Endothelial cell of umbilical vein (primary cell): ENCODE results near the gene TSPO. TPM values are rescaled to one million over a fixed set of nuclear protein-coding genes. Genes with fewer than 3 reads are reported as not detected.

Experiments
- BruUV-seq: library from RNA; stranded (reverse); fragments of 400-500 nt; replicated peaks from 2 replicates; lab custom pipeline; 2021; lab: Mats Ljungman, UMichigan
- CTCF ChIA-PET: fragments of 300-600, 350-600 bp; sonication (Branson Sonifier 250); formaldehyde crosslinking; loops from one replicate; lab custom pipeline; 2021; ENCODE audit warnings: antibody characterized with exemption, inconsistent platforms; lab: Charles Lee
- POLR2A ChIA-PET: fragments of 300-600, 350-600 bp; sonication (Branson Sonifier 250); formaldehyde crosslinking; loops from one replicate; lab custom pipeline; 2021; ENCODE audit warnings: antibody characterized with exemption, inconsistent platforms; lab: Charles Lee
- DNase-seq: peaks from one replicate; pipeline ENCODE4 v3.0.0-alpha.2; 2011; ENCODE audit warnings: low read depth, low spot score
- FAIRE-seq: peaks from 2 replicates; lab custom pipeline; 2011; peaks lifted over from hg19 to GRCh38; lab: Jason Lieb, UNC
- H2AFZ ChIP-seq: 2 replicates; pipeline ENCODE4 v1.6.0; 2012; ENCODE audit warnings: low read depth, low read length, control low read depth, inconsistent platforms
- H3K27ac ChIP-seq: 2 replicates; pipeline ENCODE4 v1.5.1; 2011; ENCODE audit warnings: low read depth, mild to moderate bottlenecking, control low read depth, low read length, moderate library complexity; ENCODE audit not compliant: insufficient read depth
- H3K27me3 ChIP-seq, 2 experiments: 2 replicates each; pipeline versions ENCODE4 v1.6.0 to v1.6.1; 2011; ENCODE audit warnings: low read length in 2 of 2, mixed read lengths in 1 of 2; ENCODE audit not compliant: control insufficient read depth in 2 of 2, insufficient read depth in 2 of 2
- H3K36me3 ChIP-seq, 2 experiments: 2 replicates in 1 of 2; 3 replicates in 1 of 2; pipeline ENCODE4 v1.5.1; 2011; ENCODE audit warnings: low read length in 2 of 2, mild to moderate bottlenecking in 1 of 2, moderate library complexity in 1 of 2; ENCODE audit not compliant: control insufficient read depth in 2 of 2, insufficient read depth in 2 of 2; ENCODE audit errors: extremely low read depth in 1 of 2
- H3K4me1 ChIP-seq: 3 replicates; pipeline ENCODE4 v1.5.1; 2011; ENCODE audit warnings: mild to moderate bottlenecking, low read length; ENCODE audit not compliant: control insufficient read depth, insufficient read depth; ENCODE audit errors: extremely low read depth
- H3K4me2 ChIP-seq: 2 replicates; pipeline ENCODE4 v1.6.1; 2011; ENCODE audit warnings: low read length, control low read depth, mixed read lengths; ENCODE audit not compliant: insufficient read depth
- H3K4me3 ChIP-seq, 3 experiments: fragments of 200-600 bp in 1 of 3; sonication (generic), shearing (Covaris generic) in 1 of 3; replicated peaks in 1 of 3; 2 replicates each; pipeline ENCODE4 v1.5.1; 2011 to 2016; ENCODE audit warnings: control low read depth in 3 of 3, low read length in 3 of 3, mild to moderate bottlenecking in 2 of 3, inconsistent platforms in 1 of 3, low read depth in 1 of 3, moderate library complexity in 1 of 3; ENCODE audit not compliant: insufficient read depth in 1 of 3
- H3K79me2 ChIP-seq: 2 replicates; pipeline ENCODE4 v1.6.0; 2012; ENCODE audit warnings: low read length, inconsistent platforms; ENCODE audit not compliant: control insufficient read depth, insufficient read depth
- H3K9ac ChIP-seq: replicated peaks from 2 replicates; pipeline ENCODE3; 2011; ENCODE audit warnings: low read length, control low read depth; ENCODE audit not compliant: insufficient read depth; ENCODE audit errors: extremely low read depth
- H3K9me1 ChIP-seq: replicated peaks from 3 replicates; pipeline ENCODE4 v1.6.0; 2011; ENCODE audit warnings: mild to moderate bottlenecking, low read length; ENCODE audit not compliant: control insufficient read depth, insufficient read depth; ENCODE audit errors: extremely low read depth
- H3K9me3 ChIP-seq: replicated peaks from 2 replicates; pipeline ENCODE4 v1.5.1; 2012; ENCODE audit warnings: low read length, inconsistent platforms; ENCODE audit not compliant: control insufficient read depth, insufficient read depth
- H4K20me1 ChIP-seq: replicated peaks from 2 replicates; pipeline ENCODE3; 2011; ENCODE audit warnings: mild to moderate bottlenecking, low read length; ENCODE audit not compliant: control insufficient read depth, insufficient read depth; ENCODE audit errors: extremely low read depth
- EZH2 ChIP-seq: IDR thresholded peaks from 2 replicates; pipeline ENCODE4 v1.6.1; 2012; ENCODE audit warnings: borderline replicate concordance, low read depth, mild to moderate bottlenecking, moderate library complexity, low read length, inconsistent platforms; ENCODE audit not compliant: severe bottlenecking
- FOS ChIP-seq: IDR thresholded peaks from 2 replicates; pipeline ENCODE4 v1.6.1; 2011; ENCODE audit warnings: mild to moderate bottlenecking, low read length, moderate library complexity, borderline replicate concordance; ENCODE audit not compliant: insufficient read depth
- GATA2 ChIP-seq: IDR thresholded peaks from 2 replicates; pipeline ENCODE4 v1.7.0; 2011; ENCODE audit warnings: low read depth, mild to moderate bottlenecking, moderate library complexity, mixed read lengths, low read length; ENCODE audit not compliant: insufficient read length, insufficient read depth
- JUN ChIP-seq: IDR thresholded peaks from 2 replicates; pipeline ENCODE4 v1.6.1; 2011; ENCODE audit warnings: borderline replicate concordance, low read depth; ENCODE audit not compliant: insufficient read length, insufficient read depth
- MYC ChIP-seq: IDR thresholded peaks from one replicate; pipeline ENCODE4 v1.6.1; 2011; ENCODE audit warnings: mild to moderate bottlenecking, low read depth, low read length
- POLR2A ChIP-seq: IDR thresholded peaks from 2 replicates; pipeline ENCODE4 v1.6.1; 2012; ENCODE audit warnings: low read depth, mild to moderate bottlenecking, control low read depth, low read length
- POLR2AphosphoS5 ChIP-seq: IDR thresholded peaks from 2 replicates; pipeline ENCODE4 v1.6.1; 2012; ENCODE audit warnings: low read depth, mild to moderate bottlenecking, control low read depth, low read length, moderate library complexity; ENCODE audit not compliant: insufficient read depth
- dilution Hi-C: fragments of 300-500 bp; cut with MboI; formaldehyde crosslinking; loops from one replicate; pipeline ENCODE4 v1.15.0; 2019; ENCODE audit warnings: low sequenced_read_pairs; ENCODE audit not compliant: extremely low pct_ligation_motif_present
- intact Hi-C: fragments of 100-400 bp; cut with micrococcal nuclease; formaldehyde crosslinking; loops from one replicate; pipeline ENCODE4 v1.10.0; 2022
- polyA plus RNA-seq, 4 experiments: library from polyadenylated mRNA; depleted of rRNA in 3 of 4; stranded (reverse) in 3 of 4; unstranded in 1 of 4; fragments of >200 nt; gene quantifications; 2 replicates each; pipeline versions ENCODE4 v1.2.1 to v1.2.3, GENCODE V29; 2011 to 2012; ENCODE audit warnings: missing spikeins in 1 of 4
- total RNA-seq: library from RNA; stranded (reverse); gene quantifications from 2 replicates; pipeline ENCODE4 v1.2.3, GENCODE V29; 2021
- TF ChIP-seq, protein P1 (sequence below): IDR thresholded peaks from 2 replicates; pipeline ENCODE4 v1.6.1; 2011; ENCODE audit not compliant: insufficient read depth, insufficient read length
- TF ChIP-seq, protein P2 (sequence below), 2 donors: IDR thresholded peaks; 1 replicate in 1 of 2; 2 replicates in 1 of 2; pipeline ENCODE4 v1.5.1; 2011; ENCODE audit warnings: low read length in 2 of 2, mild to moderate bottlenecking in 2 of 2, moderate library complexity in 2 of 2, control low read depth in 1 of 2, inconsistent platforms in 1 of 2, low read depth in 1 of 2; ENCODE audit not compliant: insufficient read depth in 1 of 2; ENCODE audit errors: extremely low read depth in 1 of 2

Gene TSPO
- total and polyA plus RNA-seq, 2 donors (not counting 3 experiments of a cell fraction or from before 2014, with no cell fraction given): 328 to 720 TPM

DNA sequence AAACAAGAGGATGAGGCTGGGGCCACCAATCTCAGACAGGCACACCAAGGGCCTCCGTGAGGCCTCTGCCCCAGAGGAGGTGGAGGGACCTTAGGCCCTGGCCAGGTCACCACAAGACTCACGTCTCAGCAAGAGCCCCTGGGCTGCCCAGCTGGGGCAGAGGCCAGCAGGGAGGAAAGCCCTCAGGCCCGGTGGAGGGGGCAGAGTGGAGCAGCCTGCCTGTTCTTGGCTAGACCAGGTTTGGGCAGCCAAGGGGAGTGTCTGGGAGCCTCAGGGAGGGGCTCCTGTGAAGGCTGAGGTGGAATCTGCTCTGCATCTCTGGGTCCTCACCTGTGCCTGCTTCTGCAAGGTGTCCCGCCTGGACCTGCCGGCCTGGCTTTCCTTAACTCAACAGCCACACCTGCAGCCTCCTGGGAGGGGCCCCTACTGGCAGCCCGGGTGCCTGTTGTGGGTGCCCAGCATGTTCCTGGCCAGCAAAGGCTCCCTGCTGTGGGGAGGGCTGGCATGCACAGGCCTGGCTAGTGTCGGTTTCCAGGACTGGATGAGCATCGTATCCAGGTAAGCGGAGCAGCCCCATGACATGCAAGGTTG is 23.7 kb downstream of the TSPO start:
- no peaks in the 10 kb centered on the region for H3K9me3 ChIP-seq
- DNase-seq (no peak), FAIRE-seq (no peak)
- H3K27ac ChIP-seq: no peak overlapping the region
- H3K79me2 ChIP-seq: no peaks in the 10 kb centered on the region
- H3K9me1 ChIP-seq: no peaks in the 10 kb centered on the region
- BruUV-seq: no TSS peak
- no peak overlapping the region for H3K9ac ChIP-seq
- no peak for TF ChIP-seq MYC
- TF ChIP-seq JUN: no peak
- no peak for TF ChIP-seq POLR2AphosphoS5
- TF ChIP-seq, protein P1, sequence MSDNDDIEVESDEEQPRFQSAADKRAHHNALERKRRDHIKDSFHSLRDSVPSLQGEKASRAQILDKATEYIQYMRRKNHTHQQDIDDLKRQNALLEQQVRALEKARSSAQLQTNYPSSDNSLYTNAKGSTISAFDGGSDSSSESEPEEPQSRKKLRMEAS: no peak
- TF ChIP-seq FOS: no peak
- no peak for TF ChIP-seq GATA2
- TF ChIP-seq, protein P2, sequence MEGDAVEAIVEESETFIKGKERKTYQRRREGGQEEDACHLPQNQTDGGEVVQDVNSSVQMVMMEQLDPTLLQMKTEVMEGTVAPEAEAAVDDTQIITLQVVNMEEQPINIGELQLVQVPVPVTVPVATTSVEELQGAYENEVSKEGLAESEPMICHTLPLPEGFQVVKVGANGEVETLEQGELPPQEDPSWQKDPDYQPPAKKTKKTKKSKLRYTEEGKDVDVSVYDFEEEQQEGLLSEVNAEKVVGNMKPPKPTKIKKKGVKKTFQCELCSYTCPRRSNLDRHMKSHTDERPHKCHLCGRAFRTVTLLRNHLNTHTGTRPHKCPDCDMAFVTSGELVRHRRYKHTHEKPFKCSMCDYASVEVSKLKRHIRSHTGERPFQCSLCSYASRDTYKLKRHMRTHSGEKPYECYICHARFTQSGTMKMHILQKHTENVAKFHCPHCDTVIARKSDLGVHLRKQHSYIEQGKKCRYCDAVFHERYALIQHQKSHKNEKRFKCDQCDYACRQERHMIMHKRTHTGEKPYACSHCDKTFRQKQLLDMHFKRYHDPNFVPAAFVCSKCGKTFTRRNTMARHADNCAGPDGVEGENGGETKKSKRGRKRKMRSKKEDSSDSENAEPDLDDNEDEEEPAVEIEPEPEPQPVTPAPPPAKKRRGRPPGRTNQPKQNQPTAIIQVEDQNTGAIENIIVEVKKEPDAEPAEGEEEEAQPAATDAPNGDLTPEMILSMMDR (IDR thresholded peaks at IDR 0.05; ENCODE audit: extremely low read depth in 1 of 2, insufficient read depth in 1 of 2, low read depth in 1 of 2, low read length in 2 of 2): no peak
- TF ChIP-seq EZH2: no peak
- TF ChIP-seq POLR2A: no peak
- H4K20me1 ChIP-seq: no peaks in the 10 kb centered on the region
- intact Hi-C loops (no loop called here), dilution Hi-C loops (no loop called here)
- H3K27me3 ChIP-seq: no peaks in the 10 kb centered on the region
- H2AFZ ChIP-seq: no peak overlapping the region
- H3K4me2 ChIP-seq: no peak overlapping the region
- H3K4me1 ChIP-seq: peaks cover 2% of the 10 kb centered on the region
- ChIA-PET POLR2A (no interaction called here), CTCF (no interaction called here)
- H3K4me3 ChIP-seq: no peak overlapping the region
- peaks cover 15 to 24% of the 10 kb centered on the region in 2 experiments for H3K36me3 ChIP-seq
